Brain microvascular endothelial cell (primary cell): ENCODE results near the gene DCLK1.

Source experiments
- DNase-seq: peaks from one replicate; pipeline ENCODE4 v3.0.0-alpha.2; 2020
- H3K27ac ChIP-seq: fragments of 250-450 bp; sonication (Bioruptor Pico); 2 replicates; pipeline ENCODE4 v1.5.1; 2020; ENCODE audit warnings: mild to moderate bottlenecking, moderate library complexity
- H3K27me3 ChIP-seq: fragments of 250-450 bp; sonication (Bioruptor Pico); replicated peaks from 2 replicates; pipeline ENCODE4 v1.5.1; 2020; ENCODE audit warnings: mild to moderate bottlenecking
- H3K36me3 ChIP-seq: fragments of 250-450 bp; sonication (Bioruptor Pico); replicated peaks from 2 replicates; pipeline ENCODE4 v1.5.1; 2020; ENCODE audit warnings: mild to moderate bottlenecking
- H3K4me3 ChIP-seq: 2 replicates; pipeline ENCODE4 v1.5.1; 2011; ENCODE audit warnings: low read depth, mild to moderate bottlenecking, control low read depth, low read length, moderate library complexity
- in situ Hi-C: cut with HindIII; loops from 2 replicates; pipeline ENCODE4 v1.10.0; 2017; ENCODE audit warnings: low sequenced_read_pairs, low pct_ligation_motif_present
- TF ChIP-seq, protein P1 (sequence below): IDR thresholded peaks from 2 replicates; pipeline ENCODE4 v1.5.1; 2011; ENCODE audit warnings: low read depth, mild to moderate bottlenecking, moderate library complexity, low read length, control low read depth, inconsistent platforms; ENCODE audit errors: missing control alignments

The DCLK1 gene

DNA sequence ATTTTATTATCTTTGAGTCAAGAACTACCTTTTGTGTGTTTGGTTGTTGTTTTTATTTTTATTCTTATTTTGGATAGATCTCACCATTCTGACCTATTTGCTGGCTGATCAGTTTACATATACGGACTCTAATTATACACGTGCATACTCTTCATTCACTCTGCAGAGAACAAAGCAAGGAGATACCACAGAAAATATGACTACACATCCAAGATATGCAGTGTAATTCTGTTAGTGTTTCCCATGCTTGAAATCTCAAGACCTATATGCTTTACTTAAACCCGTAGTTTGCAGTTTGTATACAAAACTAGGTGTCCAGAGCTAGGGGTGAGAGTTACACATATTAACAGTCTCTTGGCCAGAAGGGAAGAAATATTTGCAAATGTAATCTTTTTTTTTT is 205.5 kb downstream of the DCLK1 start:
- DNase-seq: no peak
- Histone ChIP-seq H3K27me3 (no peaks in the 10 kb centered on the region), H3K27ac (no peak overlapping the region), H3K36me3 (no peaks in the 10 kb centered on the region), H3K4me3 (no peak overlapping the region)
- in situ Hi-C loops: no loop called here
- TF ChIP-seq, protein P1, sequence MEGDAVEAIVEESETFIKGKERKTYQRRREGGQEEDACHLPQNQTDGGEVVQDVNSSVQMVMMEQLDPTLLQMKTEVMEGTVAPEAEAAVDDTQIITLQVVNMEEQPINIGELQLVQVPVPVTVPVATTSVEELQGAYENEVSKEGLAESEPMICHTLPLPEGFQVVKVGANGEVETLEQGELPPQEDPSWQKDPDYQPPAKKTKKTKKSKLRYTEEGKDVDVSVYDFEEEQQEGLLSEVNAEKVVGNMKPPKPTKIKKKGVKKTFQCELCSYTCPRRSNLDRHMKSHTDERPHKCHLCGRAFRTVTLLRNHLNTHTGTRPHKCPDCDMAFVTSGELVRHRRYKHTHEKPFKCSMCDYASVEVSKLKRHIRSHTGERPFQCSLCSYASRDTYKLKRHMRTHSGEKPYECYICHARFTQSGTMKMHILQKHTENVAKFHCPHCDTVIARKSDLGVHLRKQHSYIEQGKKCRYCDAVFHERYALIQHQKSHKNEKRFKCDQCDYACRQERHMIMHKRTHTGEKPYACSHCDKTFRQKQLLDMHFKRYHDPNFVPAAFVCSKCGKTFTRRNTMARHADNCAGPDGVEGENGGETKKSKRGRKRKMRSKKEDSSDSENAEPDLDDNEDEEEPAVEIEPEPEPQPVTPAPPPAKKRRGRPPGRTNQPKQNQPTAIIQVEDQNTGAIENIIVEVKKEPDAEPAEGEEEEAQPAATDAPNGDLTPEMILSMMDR: no peak

DNA sequence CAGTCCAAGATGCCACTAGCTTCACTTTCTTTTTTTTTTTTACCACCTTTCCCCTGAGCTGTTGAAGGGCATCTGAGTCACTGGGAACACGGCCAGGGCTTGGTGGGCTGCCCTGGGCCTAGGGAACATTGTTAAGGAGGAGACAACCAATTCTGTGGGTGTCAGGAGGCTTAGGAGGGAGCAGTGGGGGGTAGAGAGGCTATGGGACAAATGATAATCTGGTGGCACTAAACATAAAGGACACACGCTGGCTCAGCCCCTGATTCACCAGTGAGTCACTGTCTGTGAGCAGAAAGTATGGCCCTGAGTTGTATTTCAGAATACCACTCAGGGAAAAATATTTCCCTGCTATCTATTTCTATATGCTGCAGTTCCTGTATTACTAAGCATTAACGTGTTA is 207.8 kb downstream of the DCLK1 start:
- Histone ChIP-seq H3K4me3 (no peak overlapping the region), H3K27me3 (no peaks in the 10 kb centered on the region), H3K27ac (peak overlapping the region; percentile 20), H3K36me3 (no peaks in the 10 kb centered on the region)
- TF ChIP-seq, protein P1: no peak
- in situ Hi-C loops: no loop called here
- DNase-seq: peak; percentile 78

DNA sequence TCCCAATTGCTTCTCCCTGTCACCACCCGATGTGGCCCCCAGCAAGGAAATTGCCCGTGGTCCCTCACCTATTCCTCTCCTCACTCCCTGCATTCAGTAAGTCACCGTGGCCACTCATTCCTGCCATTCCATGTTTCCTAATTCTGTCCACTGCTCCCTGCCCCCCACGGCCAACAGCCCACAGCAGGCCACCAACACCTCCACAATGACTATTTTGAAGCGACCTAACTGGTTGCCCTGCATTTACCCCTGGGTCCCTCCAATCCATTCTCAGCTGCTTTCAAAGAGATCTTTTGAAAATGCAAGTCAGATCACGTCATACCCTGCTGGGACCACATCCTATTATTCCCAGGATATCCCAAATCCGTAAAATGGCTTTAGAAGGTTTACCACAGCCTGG is 210.4 kb downstream of the DCLK1 start:
- in situ Hi-C loops: no loop called here
- TF ChIP-seq, protein P1: no peak
- Histone ChIP-seq H3K36me3 (no peaks in the 10 kb centered on the region), H3K27me3 (no peaks in the 10 kb centered on the region), H3K27ac (no peak overlapping the region), H3K4me3 (no peak overlapping the region)
- DNase-seq: no peak

DNA sequence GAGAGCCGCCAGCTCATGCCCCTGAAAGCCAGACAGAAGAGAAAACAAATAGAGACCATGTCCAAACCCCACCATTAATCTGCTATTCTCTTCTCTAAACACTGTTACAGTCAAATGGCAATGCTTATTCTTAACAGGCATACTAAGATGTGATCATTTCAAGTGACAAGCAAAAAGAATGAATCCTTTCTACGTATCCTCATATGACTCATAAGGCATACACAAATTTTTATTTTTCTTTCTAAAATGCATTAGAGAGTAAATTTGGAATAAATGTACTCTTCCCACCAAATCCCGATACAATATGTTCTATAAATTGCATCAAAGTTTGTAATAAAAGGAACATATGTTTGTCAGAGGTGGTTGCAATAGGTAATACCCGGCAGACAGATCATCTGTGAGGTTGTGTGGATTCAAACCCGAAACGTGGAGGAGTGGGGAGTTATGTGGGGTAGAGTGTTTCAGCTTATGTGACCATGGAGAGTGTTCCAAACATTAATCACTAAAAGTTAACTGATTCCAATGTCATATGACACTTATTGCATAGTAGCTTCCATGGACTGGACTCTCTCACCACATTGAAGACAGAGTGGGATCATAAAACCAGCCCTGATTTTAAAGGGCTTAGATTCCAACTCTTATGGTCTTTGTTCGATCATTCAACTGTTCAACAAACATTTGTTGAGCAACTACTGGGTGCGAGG is 213.1 kb downstream of the DCLK1 start:
- no peak for DNase-seq
- H3K4me3 ChIP-seq: no peak overlapping the region
- H3K27ac ChIP-seq: peak overlapping the region; percentile 59
- no peaks in the 10 kb centered on the region for H3K36me3 ChIP-seq
- TF ChIP-seq, protein P1: no peak
- in situ Hi-C loops: no loop called here
- H3K27me3 ChIP-seq: no peaks in the 10 kb centered on the region

DNA sequence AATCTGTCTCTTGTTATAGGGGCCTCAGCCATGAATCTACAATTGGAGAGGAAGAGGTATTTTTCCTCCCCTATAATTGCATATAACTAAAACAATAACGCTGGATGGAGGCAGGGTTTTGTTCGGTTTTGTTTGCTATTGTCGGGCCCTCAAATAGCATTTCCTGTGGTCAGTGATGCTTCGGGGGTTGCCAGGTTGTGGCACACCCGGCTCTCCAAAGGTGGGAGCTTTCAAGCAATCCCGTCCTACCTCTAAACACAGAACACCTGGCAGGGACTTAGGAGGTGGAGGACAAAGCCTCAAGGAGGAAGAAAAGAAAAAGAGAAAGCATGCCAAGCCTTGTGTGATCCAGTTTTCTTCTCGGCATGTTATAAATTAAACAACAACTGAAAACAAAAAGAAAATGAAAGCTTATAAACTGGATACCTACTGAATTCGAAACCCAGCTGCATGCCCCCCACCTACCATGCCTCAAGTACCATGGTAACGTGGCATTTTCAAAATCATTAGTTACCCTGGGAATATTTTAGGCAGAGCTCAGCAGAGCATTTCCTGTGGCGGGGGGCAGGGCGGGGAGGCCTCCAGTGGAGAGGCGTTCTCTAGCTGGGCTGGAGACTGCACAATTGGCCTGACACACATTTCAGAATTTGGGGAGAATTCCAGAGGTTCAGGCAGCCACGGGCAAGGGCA is 213.8 kb downstream of the DCLK1 start:
- Histone ChIP-seq H3K4me3 (peak overlapping the region; percentile 17), H3K36me3 (no peaks in the 10 kb centered on the region), H3K27ac (peak overlapping the region; percentile 59), H3K27me3 (no peaks in the 10 kb centered on the region)
- TF ChIP-seq, protein P1: no peak
- DNase-seq: no peak
- in situ Hi-C loops: no loop called here
